ENCODE data around the gene SLX9. TPM values are rescaled to one million over a fixed set of nuclear protein-coding genes. Genes with fewer than 3 reads are reported as not detected.

SLX9 gene
- polyA plus RNA-seq, 1 donor from 2014 or later: 15.4 TPM

- TF ChIP-seq MXI1 (conservative IDR thresholded peaks at IDR 0.05; ENCODE audit: poor library complexity, severe bottlenecking): no peak
- TF ChIP-seq POLR2AphosphoS5 (IDR thresholded peaks at IDR 0.05): no peak
- TF ChIP-seq RAD21 (conservative IDR thresholded peaks at IDR 0.05): no peak
- TF ChIP-seq SMC3 (conservative IDR thresholded peaks at IDR 0.05; ENCODE audit: poor library complexity): no peak
- TF ChIP-seq EP300 (conservative IDR thresholded peaks at IDR 0.05; ENCODE audit: poor library complexity, severe bottlenecking): no peak
- no peak for TF ChIP-seq EZH2 (IDR thresholded peaks at IDR 0.05; ENCODE audit: borderline replicate concordance, insufficient read depth, low read length, poor library complexity, severe bottlenecking)
Measured at GRCh38 chr21:44984792-44985440, 45.1 kb downstream of the SLX9 start.

GRCh38 chr21:44985441-44986401, 45.9 kb downstream of the SLX9 start:
- no peaks in the 10 kb centered on the region for H3K9me3 ChIP-seq (ENCODE audit: low read length)
- no peak overlapping the region for H3K27ac ChIP-seq (ENCODE audit: low read length)
- H3K4me2 ChIP-seq (ENCODE audit: low read length): no peak overlapping the region
- H3K9ac ChIP-seq (ENCODE audit: low read length): no peak overlapping the region
- no peaks in the 10 kb centered on the region for H3K9me2 ChIP-seq (ENCODE audit: insufficient read depth, low read length)
- no peaks in the 10 kb centered on the region for H3F3A ChIP-seq (ENCODE audit: insufficient read depth, low read length, poor library complexity, severe bottlenecking)
- no peaks in the 10 kb centered on the region for H4K20me1 ChIP-seq (ENCODE audit: insufficient read depth)
- TF ChIP-seq EP300 (conservative IDR thresholded peaks at IDR 0.05; ENCODE audit: poor library complexity, severe bottlenecking): no peak
- TF ChIP-seq EZH2 (IDR thresholded peaks at IDR 0.05; ENCODE audit: borderline replicate concordance, insufficient read depth, low read length, poor library complexity, severe bottlenecking): no peak
- TF ChIP-seq RAD21 (conservative IDR thresholded peaks at IDR 0.05): no peak
- TF ChIP-seq SMC3 (conservative IDR thresholded peaks at IDR 0.05; ENCODE audit: poor library complexity): no peak
- no peak for TF ChIP-seq REST (IDR thresholded peaks at IDR 0.05; ENCODE audit: borderline replicate concordance)
- TF ChIP-seq, protein P1, sequence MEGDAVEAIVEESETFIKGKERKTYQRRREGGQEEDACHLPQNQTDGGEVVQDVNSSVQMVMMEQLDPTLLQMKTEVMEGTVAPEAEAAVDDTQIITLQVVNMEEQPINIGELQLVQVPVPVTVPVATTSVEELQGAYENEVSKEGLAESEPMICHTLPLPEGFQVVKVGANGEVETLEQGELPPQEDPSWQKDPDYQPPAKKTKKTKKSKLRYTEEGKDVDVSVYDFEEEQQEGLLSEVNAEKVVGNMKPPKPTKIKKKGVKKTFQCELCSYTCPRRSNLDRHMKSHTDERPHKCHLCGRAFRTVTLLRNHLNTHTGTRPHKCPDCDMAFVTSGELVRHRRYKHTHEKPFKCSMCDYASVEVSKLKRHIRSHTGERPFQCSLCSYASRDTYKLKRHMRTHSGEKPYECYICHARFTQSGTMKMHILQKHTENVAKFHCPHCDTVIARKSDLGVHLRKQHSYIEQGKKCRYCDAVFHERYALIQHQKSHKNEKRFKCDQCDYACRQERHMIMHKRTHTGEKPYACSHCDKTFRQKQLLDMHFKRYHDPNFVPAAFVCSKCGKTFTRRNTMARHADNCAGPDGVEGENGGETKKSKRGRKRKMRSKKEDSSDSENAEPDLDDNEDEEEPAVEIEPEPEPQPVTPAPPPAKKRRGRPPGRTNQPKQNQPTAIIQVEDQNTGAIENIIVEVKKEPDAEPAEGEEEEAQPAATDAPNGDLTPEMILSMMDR (IDR thresholded peaks at IDR 0.05; ENCODE audit: poor library complexity, severe bottlenecking): no peak
- no peak for TF ChIP-seq TAF1 (IDR thresholded peaks at IDR 0.05; ENCODE audit: low read depth)
- TF ChIP-seq MXI1 (conservative IDR thresholded peaks at IDR 0.05; ENCODE audit: poor library complexity, severe bottlenecking): no peak
- no peak for TF ChIP-seq POLR2AphosphoS5 (IDR thresholded peaks at IDR 0.05)
- no peaks in the 10 kb centered on the region for H3K27me3 ChIP-seq (ENCODE audit: insufficient read depth, low read depth, low read length)
- H2AFZ ChIP-seq (ENCODE audit: low read depth, low read length): no peak overlapping the region
- H3K36me3 ChIP-seq (ENCODE audit: insufficient read depth, low read length): no peaks in the 10 kb centered on the region
- no peaks in the 10 kb centered on the region for H3K79me2 ChIP-seq (replicated peaks; ENCODE audit: insufficient read depth, low read length)
- H3K4me3 ChIP-seq (ENCODE audit: low read length): no peak overlapping the region

More at GRCh38 chr21:44984792-44985440, 45.1 kb downstream of the SLX9 start:
- Histone ChIP-seq H3K9ac (ENCODE audit: low read length) (no peak overlapping the region), H3K9me3 (ENCODE audit: low read length) (no peaks in the 10 kb centered on the region), H4K20me1 (ENCODE audit: insufficient read depth) (no peaks in the 10 kb centered on the region), H3K9me2 (ENCODE audit: insufficient read depth, low read length) (no peaks in the 10 kb centered on the region), H2AFZ (ENCODE audit: low read depth, low read length) (no peak overlapping the region), H3K4me3 (ENCODE audit: low read length) (no peak overlapping the region), H3K4me2 (ENCODE audit: low read length) (no peak overlapping the region), H3F3A (ENCODE audit: insufficient read depth, low read length, poor library complexity, severe bottlenecking) (no peaks in the 10 kb centered on the region), H3K36me3 (ENCODE audit: insufficient read depth, low read length) (no peaks in the 10 kb centered on the region), H3K27ac (ENCODE audit: low read length) (no peak overlapping the region), H3K79me2 (replicated peaks; ENCODE audit: insufficient read depth, low read length) (no peaks in the 10 kb centered on the region), H3K27me3 (ENCODE audit: insufficient read depth, low read depth, low read length) (no peaks in the 10 kb centered on the region)
